ENCODE data around the gene CHST12. TPM values are rescaled to one million over a fixed set of nuclear protein-coding genes. Genes with fewer than 3 reads are reported as not detected.

CHST12 gene
- total RNA-seq, 1 donor from 2014 or later: 15.3 TPM

- Histone ChIP-seq H3K4me1 (peaks cover 38% of the 10 kb centered on the region), H3K27ac (replicated peaks) (no peak overlapping the region), H3K9me3 (replicated peaks) (no peaks in the 10 kb centered on the region), H3K27me3 (ENCODE audit: low read depth) (no peaks in the 10 kb centered on the region), H3K36me3 (peaks cover 82% of the 10 kb centered on the region), H3K4me3 (no peak overlapping the region)
- intact Hi-C loops (cut with micrococcal nuclease): no loop called here
- no peak for TF ChIP-seq CTCF (IDR thresholded peaks at IDR 0.05; ENCODE audit: borderline replicate concordance)
- DNase-seq: no peak
Observed at GRCh38 chr7:2362385-2363088, 40.9 kb upstream of the CHST12 start.

- TF ChIP-seq CTCF (IDR thresholded peaks at IDR 0.05; ENCODE audit: borderline replicate concordance): no peak
- Histone ChIP-seq H3K27ac (replicated peaks) (no peak overlapping the region), H3K4me1 (no peaks in the 10 kb centered on the region), H3K4me3 (no peak overlapping the region), H3K36me3 (peaks cover 100% of the 10 kb centered on the region), H3K9me3 (replicated peaks) (no peaks in the 10 kb centered on the region), H3K27me3 (ENCODE audit: low read depth) (no peaks in the 10 kb centered on the region)
- intact Hi-C loops (cut with micrococcal nuclease): no loop called here
- DNase-seq: no peak
Observed at GRCh38 chr7:2369139-2369538, 34.3 kb upstream of the CHST12 start.

GRCh38 chr7:2371329-2371728, 32.1 kb upstream of the CHST12 start:
- no peak overlapping the region for H3K4me3 ChIP-seq
- intact Hi-C loops (cut with micrococcal nuclease): no loop called here
- peaks cover 100% of the 10 kb centered on the region for H3K36me3 ChIP-seq
- no peak overlapping the region for H3K27ac ChIP-seq (replicated peaks)
- H3K27me3 ChIP-seq (ENCODE audit: low read depth): no peaks in the 10 kb centered on the region
- DNase-seq: no peak
- no peak for TF ChIP-seq CTCF (IDR thresholded peaks at IDR 0.05; ENCODE audit: borderline replicate concordance)
- H3K9me3 ChIP-seq (replicated peaks): no peaks in the 10 kb centered on the region
- H3K4me1 ChIP-seq: no peaks in the 10 kb centered on the region

- Histone ChIP-seq H3K27me3 (ENCODE audit: low read depth) (no peaks in the 10 kb centered on the region), H3K4me1 (peaks cover 4% of the 10 kb centered on the region), H3K36me3 (peaks cover 96% of the 10 kb centered on the region), H3K4me3 (no peak overlapping the region), H3K9me3 (replicated peaks) (no peaks in the 10 kb centered on the region), H3K27ac (replicated peaks) (no peak overlapping the region)
- no peak for TF ChIP-seq CTCF (IDR thresholded peaks at IDR 0.05; ENCODE audit: borderline replicate concordance)
- no peak for DNase-seq
- intact Hi-C loops (cut with micrococcal nuclease): no loop called here
Observed at GRCh38 chr7:2372724-2373123, 30.7 kb upstream of the CHST12 start.

- no peak for DNase-seq
- H3K4me3 ChIP-seq: no peak overlapping the region
- H3K27ac ChIP-seq (replicated peaks): no peak overlapping the region
- intact Hi-C loops (cut with micrococcal nuclease): no loop called here
- no peaks in the 10 kb centered on the region for H3K9me3 ChIP-seq (replicated peaks)
- TF ChIP-seq CTCF (IDR thresholded peaks at IDR 0.05; ENCODE audit: borderline replicate concordance): no peak
- H3K36me3 ChIP-seq: peaks cover 91% of the 10 kb centered on the region
- H3K27me3 ChIP-seq (ENCODE audit: low read depth): no peaks in the 10 kb centered on the region
- H3K4me1 ChIP-seq: peaks cover 4% of the 10 kb centered on the region
Observed at GRCh38 chr7:2373124-2373556, 30.3 kb upstream of the CHST12 start.

All from left ventricle myocardium inferior (tissue), 1 donor.